Spinal cord (tissue), 10 donors: ENCODE data around the gene AMBN. TPM values are rescaled to one million over a fixed set of nuclear protein-coding genes. Genes with fewer than 3 reads are reported as not detected.
"Not testable (repeated sequence)": the region's sequence is repeated elsewhere in the genome, so short reads cannot be mapped to it uniquely, and the experiment has no call there.

Source experiments
- DNase-seq, 6 donors: peaks; one replicate each; pipeline versions ENCODE4 v3.0.0 to v3.0.0-alpha.2; 2013 to 2015; ENCODE audit warnings: low spot score in 6 of 6, low read depth in 4 of 6
- H3K27ac ChIP-seq: one replicate; pipeline ENCODE4 v1.5.1; 2013; ENCODE audit warnings: low read depth, low read length, control low read depth
- H3K27me3 ChIP-seq: one replicate; pipeline ENCODE4 v1.6.1; 2013; ENCODE audit warnings: low read length; ENCODE audit not compliant: control insufficient read depth, insufficient read depth
- H3K36me3 ChIP-seq: one replicate; pipeline ENCODE4 v1.6.1; 2013; ENCODE audit warnings: low read length; ENCODE audit not compliant: control insufficient read depth, insufficient read depth
- H3K4me1 ChIP-seq: one replicate; pipeline ENCODE4 v1.6.1; 2013; ENCODE audit warnings: low read length; ENCODE audit not compliant: control insufficient read depth, insufficient read depth
- H3K4me3 ChIP-seq: one replicate; pipeline ENCODE4 v1.5.1; 2013; ENCODE audit warnings: low read depth, low read length, control low read depth
- H3K9me3 ChIP-seq: one replicate; pipeline ENCODE4 v1.6.1; 2013; ENCODE audit warnings: low read length; ENCODE audit not compliant: control insufficient read depth, insufficient read depth
- WGBS: methylation state at CpG from one replicate; pipeline ENCODE4 v1.1.5; 2013; ENCODE audit warnings: missing lambda C conversion rate; ENCODE audit not compliant: insufficient coverage; 5-methylcytosine and 5-hydroxymethylcytosine counted together
- polyA plus RNA-seq, 2 donors: library from polyadenylated mRNA; unstranded; fragments of 120-200 nt; gene quantifications; one replicate each; pipeline ENCODE4 v1.2.1, GENCODE V29; 2013; ENCODE audit not compliant: insufficient read length in 2 of 2
- total RNA-seq, 2 donors: library from RNA; depleted of rRNA in 1 of 2; stranded (reverse); fragments of 120-200 nt in 1 of 2; fragments of >200 nt in 1 of 2; gene quantifications; one replicate each; pipeline versions ENCODE4 v1.2.3 to v1.2.4, GENCODE V29; 2013 to 2014
- donor health status: healthy.

Gene AMBN
- total and polyA plus RNA-seq, 4 donors = not detected

DNA sequence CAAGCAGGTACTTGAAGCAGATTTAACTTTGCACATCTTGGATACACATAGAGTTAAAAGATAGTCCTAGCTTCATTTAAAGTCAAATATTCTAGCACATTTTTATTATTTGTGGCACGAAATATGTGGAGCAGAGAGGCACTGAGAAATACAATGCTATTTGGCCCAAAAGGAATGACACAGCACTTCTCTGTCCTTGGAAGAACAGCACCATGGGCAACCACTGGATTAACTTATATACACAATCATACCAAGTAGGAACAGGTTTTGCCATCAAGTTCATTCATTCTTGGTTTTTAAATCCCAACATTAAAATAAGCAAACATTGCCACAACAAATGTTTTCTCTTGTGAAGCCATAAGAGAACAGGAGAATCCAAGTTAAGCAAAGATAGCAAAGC lies 35.6 kb downstream of the AMBN start:
- Histone ChIP-seq H3K27ac (no peak overlapping the region), H3K27me3 (no peaks in the 10 kb centered on the region), H3K9me3 (no peaks in the 10 kb centered on the region), H3K36me3 (no peaks in the 10 kb centered on the region), H3K4me3 (no peak overlapping the region), H3K4me1 (no peaks in the 10 kb centered on the region)
- no peak for DNase-seq
- no CpG with 5 or more reads among the region's 1 CpG for WGBS

DNA sequence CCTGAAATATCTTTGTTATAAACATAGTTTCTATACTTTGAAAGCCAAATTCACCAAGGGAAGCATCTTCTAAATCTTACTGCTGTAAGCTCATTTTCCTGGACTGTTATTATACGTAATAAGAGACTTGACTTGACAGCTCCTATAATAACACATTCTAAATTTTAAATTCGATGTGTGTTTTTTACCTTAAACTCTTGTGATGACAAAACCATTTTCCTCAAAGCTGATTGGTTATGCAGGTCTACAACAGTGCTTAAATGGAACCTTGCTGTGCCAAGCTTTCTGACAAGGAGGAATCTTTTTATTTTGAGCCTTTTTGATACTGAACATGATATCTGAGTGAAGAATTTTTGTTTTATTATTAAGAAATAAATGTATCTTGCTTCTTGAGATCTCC lies 36.4 kb downstream of the AMBN start, which contains the start of gene ENAM:
ENAM (plus strand) TSS at position 301 of the 400 bp plus-strand sequence. CDS start 757 bp downstream, outside the sequence.
- no peak for DNase-seq
- no peaks in the 10 kb centered on the region for H3K4me1 ChIP-seq
- 100% methylated on average over 1 of the region's 2 CpGs for WGBS
- no peaks in the 10 kb centered on the region for H3K27me3 ChIP-seq
- no peak within 1 kb of the TSS for H3K4me3 ChIP-seq
- no peaks in the 10 kb centered on the region for H3K9me3 ChIP-seq
- no peak within 1 kb of the TSS for H3K27ac ChIP-seq
- H3K36me3 ChIP-seq = no peaks in the 10 kb centered on the region

DNA sequence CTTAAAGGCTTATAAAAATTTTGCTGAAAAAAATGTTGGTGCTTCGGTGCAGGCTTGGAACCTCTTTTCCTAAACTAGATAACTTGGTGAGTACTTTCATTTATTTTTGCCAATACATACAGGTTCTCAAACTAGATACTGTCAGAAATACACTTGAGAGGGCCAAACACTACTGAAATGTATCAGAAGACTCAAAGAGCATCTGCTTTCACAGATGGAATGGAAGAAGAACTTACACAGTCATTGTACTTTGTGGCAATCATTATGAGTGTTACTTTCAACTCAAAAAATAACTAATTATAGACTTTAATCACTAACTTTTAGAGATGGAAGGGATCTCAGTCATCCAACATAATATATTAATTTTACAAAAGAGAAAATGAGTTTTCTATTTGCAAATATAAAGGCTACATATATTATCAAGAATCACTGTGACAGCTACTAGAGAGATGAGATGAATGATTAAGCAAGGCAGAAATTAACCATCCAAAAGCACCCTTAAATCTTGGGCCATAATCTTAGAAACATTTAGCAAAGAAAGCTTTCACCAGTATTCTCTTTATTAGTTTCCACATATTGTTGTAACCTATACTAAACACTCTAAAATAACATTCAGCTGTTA lies 37.5 kb downstream of the AMBN start:
- Histone ChIP-seq H3K27me3 (no peaks in the 10 kb centered on the region), H3K27ac (no peak overlapping the region), H3K9me3 (no peaks in the 10 kb centered on the region), H3K4me3 (no peak overlapping the region), H3K4me1 (no peaks in the 10 kb centered on the region), H3K36me3 (no peaks in the 10 kb centered on the region)
- no CpG with 5 or more reads among the region's 1 CpG for WGBS
- DNase-seq = no peak

DNA sequence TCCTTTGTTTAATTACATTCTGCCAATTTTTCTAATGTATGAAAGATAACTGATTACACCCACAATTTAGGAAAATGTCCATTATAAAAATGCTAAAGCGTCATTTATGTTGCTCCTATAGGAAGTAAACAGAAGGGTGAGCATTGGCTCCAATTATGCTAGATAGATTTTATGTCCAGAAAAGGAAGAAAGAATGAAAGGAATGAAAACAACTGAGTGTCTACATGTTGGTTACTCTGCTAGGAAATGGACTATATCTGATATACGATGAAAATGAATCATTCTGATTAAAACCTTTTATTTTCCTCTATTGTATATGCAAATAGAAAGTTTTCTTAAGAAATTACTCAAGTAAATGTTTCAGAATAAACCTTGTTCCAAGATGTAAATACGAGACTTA lies 38.1 kb downstream of the AMBN start:
- Histone ChIP-seq H3K27ac (no peak overlapping the region), H3K4me1 (no peaks in the 10 kb centered on the region), H3K27me3 (no peaks in the 10 kb centered on the region), H3K4me3 (no peak overlapping the region), H3K36me3 (no peaks in the 10 kb centered on the region), H3K9me3 (no peaks in the 10 kb centered on the region)
- DNase-seq = no peak
- no CpG with 5 or more reads among the region's 3 CpGs for WGBS

DNA sequence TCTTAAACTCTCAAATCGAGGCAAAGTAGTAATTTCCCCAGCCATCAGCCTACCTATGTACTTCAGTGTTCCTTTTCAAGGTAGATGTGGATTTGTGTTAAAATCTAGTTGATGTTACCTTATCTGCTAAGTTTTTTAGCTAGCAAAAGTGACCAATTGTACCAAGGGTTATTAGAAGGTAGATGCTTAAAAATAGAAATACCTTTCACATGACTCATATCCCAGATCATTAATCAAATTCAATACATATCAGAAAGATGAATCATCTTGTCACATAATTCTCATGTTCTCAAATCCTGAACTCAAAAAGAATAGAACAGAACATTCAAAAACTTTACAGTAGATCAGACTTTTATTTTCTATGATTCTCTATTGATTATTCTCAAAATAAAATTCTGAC lies 40.0 kb downstream of the AMBN start:
- Histone ChIP-seq H3K27me3 (no peaks in the 10 kb centered on the region), H3K9me3 (no peaks in the 10 kb centered on the region), H3K4me3 (no peak overlapping the region), H3K27ac (no peak overlapping the region), H3K4me1 (no peaks in the 10 kb centered on the region), H3K36me3 (no peaks in the 10 kb centered on the region)
- no CpG with 5 or more reads among the region's 1 CpG for WGBS
- no peak for DNase-seq

DNA sequence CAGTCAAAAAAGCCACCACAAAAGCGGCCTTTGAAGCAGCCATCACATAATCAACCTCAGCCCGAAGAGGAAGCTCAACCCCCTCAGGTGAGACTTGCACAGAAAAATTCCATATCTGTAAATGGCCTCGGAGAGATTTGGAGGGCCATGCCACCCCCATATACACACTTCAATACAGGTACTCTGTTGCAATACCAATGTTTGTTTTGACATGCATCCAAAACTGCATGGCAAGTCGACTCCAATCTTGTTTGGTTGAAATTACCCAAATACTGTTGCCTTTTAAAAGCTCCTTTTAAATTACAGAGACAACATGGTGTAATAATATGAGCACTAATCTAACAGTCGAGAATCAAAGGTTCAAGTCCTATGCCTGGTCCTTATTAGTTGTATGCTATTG lies 42.4 kb downstream of the AMBN start:
- H3K4me3 ChIP-seq = no peak overlapping the region
- no peaks in the 10 kb centered on the region for H3K9me3 ChIP-seq
- 100% methylated on average over 2 of the region's 5 CpGs for WGBS
- no peak for DNase-seq
- H3K27ac ChIP-seq = no peak overlapping the region
- no peaks in the 10 kb centered on the region for H3K27me3 ChIP-seq
- H3K4me1 ChIP-seq = no peaks in the 10 kb centered on the region
- H3K36me3 ChIP-seq = no peaks in the 10 kb centered on the region

DNA sequence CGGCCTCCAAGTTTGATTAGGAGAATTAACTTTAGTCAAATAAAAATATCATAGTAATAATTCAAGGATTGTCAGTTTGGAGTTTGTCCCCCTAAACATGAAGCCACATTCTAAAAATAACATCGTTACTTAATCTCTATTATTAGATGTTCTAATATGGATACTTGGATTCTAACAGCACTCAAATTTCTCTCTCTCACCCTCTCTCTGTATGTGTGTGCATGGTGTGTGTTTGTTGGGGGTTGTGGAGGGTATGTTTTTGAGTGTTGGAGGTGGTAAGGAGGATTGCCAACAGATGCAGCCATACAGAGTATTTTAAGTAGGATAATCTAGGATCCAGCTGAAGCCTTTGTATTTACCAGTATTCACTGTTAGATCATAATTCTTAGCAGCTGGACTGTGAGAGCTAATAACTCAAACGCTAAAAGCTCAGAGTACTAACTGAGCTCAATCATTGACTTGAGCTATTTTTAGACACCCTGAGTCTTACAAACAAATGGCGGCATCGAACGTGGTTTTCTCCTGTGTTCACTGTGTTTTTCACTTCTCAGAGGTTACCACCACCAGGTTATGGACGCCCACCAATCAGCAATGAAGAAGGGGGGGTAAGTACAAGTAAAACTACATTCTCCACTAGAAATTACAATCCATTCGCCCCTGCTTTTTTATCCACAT lies 45.3 kb downstream of the AMBN start:
- H3K27me3 ChIP-seq = no peaks in the 10 kb centered on the region
- H3K9me3 ChIP-seq = no peaks in the 10 kb centered on the region
- no peaks in the 10 kb centered on the region for H3K36me3 ChIP-seq
- no peak overlapping the region for H3K4me3 ChIP-seq
- H3K4me1 ChIP-seq = no peaks in the 10 kb centered on the region
- peak in 1 of 6 donors; percentile 19 for DNase-seq
- 80% methylated on average over 1 of the region's 8 CpGs for WGBS
- H3K27ac ChIP-seq = no peak overlapping the region

DNA sequence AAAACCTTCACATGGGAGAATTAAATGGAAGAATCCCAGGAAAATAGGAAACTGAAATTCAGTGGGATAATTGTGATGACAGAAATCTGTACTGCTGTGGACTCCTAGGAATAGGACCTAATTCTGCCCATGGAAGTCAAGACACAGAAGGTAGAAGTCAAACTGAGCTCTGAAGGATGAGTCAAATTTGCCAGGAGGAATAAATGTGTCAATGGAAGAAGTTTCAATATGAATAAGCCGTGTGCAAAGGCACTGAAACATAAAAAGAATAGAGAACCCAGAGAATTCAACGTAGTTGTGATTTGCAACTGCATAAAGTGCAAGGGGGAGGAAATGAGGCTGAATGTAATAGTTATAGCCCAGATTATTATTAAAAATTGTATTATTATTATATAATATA lies 48.1 kb downstream of the AMBN start:
- Histone ChIP-seq H3K27ac (no peak overlapping the region), H3K4me1 (no peaks in the 10 kb centered on the region), H3K4me3 (no peak overlapping the region), H3K9me3 (no peaks in the 10 kb centered on the region), H3K36me3 (no peaks in the 10 kb centered on the region), H3K27me3 (no peaks in the 10 kb centered on the region)
- no CpG with 5 or more reads among the region's 2 CpGs for WGBS
- DNase-seq = no peak

DNA sequence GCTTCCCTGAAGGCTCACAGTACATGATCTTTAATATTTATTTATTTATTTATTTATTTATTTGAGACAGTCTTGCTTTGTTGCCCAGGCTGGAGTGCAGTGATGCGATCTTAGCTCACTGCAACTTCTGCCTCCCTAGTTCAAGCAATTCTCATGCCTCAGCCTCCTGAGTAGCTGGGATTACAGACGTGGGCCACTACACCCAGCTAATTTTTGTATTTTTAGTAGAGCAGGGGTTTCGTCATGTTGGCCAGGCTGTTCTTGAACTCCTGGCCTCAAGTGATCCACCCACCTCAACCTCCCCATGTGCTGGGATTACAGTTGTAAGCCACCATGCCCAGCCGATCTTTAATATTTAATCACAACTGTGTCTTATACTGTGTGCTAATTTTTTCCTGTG lies 58.7 kb downstream of the AMBN start:
- not testable (repeated sequence) for H3K36me3 ChIP-seq, H3K4me1 ChIP-seq, H3K4me3 ChIP-seq, DNase-seq, H3K27ac ChIP-seq, H3K9me3 ChIP-seq, H3K27me3 ChIP-seq
- WGBS = no CpG with 5 or more reads among the region's 4 CpGs

DNA sequence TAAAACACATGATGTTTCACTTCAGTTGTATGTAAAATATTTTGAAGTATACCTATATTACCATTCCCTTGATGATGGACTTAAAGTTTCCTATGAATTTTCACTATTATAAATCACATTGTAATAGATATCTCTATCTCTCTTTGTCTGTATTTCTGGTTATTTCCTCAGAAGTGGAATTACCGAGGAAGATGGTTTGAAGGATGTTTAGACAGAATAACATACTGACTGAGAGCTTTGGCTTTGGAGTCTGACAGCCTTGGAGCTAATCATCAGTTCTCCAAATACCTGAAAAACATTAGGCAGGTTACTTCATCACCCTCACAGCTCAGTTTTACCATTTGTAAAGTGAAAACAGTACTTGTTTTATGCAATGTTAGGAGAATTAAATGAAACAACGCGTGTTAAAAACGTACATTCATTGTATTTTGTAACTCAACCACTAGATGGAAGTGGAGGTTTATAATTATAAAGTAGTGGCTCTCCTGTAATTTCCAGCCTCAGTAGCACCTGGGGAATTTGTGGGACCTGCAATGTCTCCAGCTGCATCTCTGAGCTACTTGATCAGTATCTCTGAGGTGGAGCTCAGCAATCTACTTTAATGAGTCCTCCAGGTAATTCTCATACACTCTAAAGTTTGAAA lies 59.9 kb downstream of the AMBN start:
- H3K27ac ChIP-seq = no peak overlapping the region

More for the DNA sequence above, 59.9 kb downstream of the AMBN start:
- no CpG with 5 or more reads among the region's 4 CpGs for WGBS
- Histone ChIP-seq H3K4me1 (no peaks in the 10 kb centered on the region), H3K27me3 (no peaks in the 10 kb centered on the region), H3K36me3 (no peaks in the 10 kb centered on the region), H3K4me3 (no peak overlapping the region), H3K9me3 (no peaks in the 10 kb centered on the region)
- peak in 5 of 6 donors; percentile 6 to 86 (median 21) for DNase-seq
